GM11168 (cell line): ENCODE results near the gene CASR.

Experiments
- in situ Hi-C: fragments of 300-500 bp; cut with MboI; formaldehyde crosslinking; loops from one replicate; pipeline ENCODE4 v1.12.0; 2022; ENCODE audit warnings: low sequenced_read_pairs; ENCODE audit not compliant: unreplicated experiment

The CASR gene

DNA sequence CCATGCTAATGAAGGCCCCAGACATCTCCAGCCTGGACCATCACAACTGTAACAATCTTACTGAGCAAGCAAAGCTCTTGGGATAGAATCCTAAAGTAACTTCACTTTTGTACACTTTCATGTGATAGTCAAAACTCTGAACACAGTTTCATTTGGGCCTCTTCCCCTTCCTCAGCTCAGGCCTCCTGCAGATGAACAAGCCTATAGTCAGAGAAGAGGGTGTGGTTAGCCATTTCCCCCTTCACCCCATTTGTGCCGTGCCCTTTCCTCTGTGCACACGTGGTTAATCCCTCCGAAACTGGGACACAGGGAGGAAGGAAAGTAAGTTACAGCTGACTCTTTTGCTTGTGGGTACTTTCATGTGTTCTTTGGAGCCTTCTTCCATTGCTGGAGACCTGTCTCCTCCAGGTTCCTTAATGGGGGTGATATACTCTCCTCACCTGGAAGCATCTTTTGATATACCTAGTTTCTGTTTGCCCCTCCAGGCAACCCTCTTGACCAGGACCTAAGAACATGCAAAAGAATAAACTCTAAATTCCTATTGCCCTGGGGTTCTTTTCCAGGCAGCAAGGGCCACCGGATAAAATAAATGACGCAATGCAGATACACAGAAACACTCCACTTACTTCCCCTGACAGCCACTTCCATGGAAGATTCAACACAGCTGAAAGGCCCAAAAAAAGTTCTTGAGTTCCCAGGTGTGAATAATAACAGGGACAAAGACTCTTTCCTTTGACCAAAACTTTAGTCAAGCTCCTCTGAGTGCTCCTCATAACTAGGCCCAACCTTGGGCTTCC, 112.0 kb downstream of the CASR start:
- in situ Hi-C loops = no loop called here

DNA sequence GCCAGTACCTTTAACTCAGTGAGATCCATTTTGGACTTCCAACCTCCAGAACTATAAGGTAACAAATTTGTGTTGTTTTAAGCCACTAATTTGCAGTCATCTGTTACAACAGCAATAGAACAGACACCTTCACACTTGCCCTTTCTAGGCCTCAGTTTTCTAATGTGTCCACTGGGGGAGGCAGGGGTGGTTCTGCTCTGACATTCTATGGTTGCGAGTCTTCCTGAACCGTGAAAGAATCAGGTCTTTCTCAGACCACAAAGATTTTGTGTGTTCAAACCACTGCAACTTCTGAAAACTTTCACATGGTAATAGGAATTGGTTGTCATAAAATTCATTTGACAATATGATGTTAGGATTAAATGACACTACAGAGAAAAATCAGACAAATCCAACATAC, 114.8 kb downstream of the CASR start:
- in situ Hi-C loops = no loop called here

DNA sequence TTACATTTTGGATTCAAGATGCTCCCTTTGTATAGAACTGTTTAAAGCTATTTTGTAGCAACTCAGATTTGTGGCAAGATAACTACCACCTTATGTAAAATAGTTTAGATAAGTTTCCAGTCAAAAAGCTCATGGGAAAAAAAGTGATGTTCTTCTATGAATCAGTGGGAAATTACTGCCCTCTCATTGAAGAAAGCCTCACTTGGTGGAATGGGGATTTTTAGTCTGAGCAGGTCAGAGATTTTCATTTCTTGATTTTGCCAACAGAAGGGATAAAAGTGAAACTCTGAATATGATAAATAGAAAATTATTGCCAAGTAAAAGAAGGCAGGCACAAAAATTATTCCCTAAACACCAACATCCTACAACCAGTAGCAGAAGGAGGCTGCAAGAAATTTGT, 115.7 kb downstream of the CASR start:
- in situ Hi-C loops = no loop called here

DNA sequence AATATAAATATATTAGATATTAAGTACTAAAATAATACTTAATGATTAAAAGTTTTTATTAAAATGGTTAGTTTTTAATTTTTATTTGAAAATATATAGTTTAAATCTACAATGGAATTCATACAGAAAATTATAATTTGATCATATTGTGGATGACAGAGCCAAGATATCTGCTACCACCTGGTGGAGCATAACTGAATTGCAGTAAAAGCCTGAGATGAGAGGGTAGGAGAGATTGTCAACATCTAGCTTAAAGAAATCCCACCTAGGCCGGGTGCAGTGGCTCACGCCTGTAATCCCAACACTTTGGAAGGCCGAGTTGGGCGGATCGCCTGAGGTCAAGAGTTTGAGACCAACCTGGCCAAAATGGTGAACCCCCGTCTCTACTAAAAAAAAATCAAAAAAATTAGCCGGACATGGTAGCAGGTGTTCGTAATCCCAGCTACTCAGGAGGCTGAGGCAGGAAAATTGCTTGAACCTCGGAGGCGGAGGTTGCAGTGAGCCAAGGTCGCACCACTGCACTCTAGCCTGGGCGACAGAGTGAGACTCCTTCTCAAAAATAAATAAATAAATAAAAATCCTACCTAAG, 116.5 kb downstream of the CASR start:
- in situ Hi-C loops = no loop called here

DNA sequence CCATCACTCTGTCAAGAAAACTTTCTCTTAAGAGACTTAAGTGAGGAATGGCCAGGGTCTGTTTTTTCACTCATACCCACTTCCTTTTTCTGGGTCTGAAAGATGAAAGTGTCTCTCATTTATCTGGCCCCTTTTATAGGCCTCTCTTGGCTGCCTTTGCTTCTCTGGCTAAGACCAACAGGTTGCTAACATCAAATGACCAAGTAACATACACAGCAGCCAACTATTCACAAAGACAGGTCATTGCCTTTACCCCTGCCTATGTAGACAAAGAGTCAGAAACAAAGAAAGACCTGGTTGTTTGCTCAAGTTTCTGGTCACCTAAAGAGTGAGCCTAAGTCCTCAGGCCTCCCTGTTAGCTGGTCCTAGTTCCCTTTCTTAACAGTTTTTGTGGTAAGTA, 117.6 kb downstream of the CASR start:
- in situ Hi-C loops = no loop called here

DNA sequence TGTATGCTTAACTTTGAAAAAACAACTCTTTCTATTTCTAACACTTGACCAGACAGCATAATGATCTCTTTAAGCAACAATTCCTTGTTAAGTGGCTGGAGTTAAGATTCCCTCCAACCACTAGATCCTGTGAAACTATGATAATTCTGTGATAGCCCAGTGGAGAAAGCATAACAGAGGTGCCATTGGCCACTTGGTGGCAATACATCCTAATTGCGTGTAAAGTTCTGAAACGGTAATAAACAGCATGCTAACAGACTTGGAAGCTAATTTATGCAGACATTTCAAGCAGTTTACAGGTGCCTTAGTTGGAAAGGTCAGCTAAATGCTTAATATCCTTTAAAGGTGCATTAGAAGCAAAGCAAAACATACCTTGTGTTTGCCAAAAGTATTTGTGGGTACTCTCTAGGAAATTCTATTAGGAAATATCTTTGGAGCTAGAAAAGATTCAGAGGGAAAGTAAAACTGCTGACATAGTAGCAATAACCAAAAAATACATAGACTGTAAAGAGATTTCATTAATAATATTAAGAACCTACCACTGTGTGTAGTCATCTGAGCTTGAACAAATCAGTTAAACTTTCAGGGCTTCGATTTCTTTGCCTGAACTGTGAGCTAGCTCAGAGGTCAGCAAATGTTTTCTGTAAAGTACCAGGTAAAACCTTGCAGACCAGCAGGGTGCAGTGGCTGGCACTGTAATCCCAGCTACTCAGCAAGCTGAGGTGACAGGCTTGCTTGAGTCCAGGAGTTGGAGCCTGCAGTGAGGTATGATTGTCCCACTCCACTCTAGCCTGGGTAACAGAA, 122.6 kb downstream of the CASR start:
- in situ Hi-C loops = no loop called here

DNA sequence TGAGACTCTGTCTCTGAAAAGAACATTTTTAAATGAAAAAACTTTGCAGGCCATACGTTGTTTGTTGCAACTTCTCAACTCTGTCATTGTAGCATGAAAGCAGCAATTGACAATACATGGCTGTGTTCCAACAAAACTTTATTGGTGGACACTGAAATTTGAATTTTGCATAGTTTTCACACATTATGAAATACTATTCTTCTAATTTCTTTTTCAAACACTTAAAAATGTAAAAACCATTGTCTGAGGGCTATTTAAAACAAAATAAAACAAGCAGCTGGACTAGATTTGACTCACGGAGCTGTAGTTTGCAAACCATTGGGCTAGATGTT, 123.1 kb downstream of the CASR start:
- in situ Hi-C loops = no loop called here

DNA sequence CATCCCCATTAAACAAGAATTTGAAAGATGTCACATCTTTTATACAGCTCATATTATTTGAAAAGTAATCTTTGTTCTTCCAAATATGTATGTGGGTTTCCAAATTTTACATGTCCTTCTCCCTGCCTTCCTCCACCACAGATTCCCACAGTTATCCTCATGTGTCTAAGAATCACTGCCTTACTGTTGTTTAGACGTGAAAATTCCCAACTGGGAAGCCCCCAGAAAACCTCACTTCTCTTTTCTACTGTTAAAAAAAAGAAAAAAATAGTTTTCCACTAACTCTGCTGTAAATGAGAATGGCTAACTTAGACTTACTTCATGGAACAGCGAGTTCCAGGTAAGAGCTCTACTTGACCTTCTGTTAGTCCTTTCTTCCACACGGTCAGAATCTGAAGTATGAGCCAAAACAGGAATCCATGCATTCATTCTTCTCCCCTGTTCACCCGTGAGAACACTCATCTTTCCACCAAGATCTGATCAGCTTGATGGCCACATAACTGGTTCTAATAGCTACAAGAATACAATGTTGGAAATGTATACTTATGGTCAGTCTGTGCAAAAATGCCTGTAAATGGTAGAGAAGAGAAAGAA, 123.7 kb downstream of the CASR start:
- in situ Hi-C loops = no loop called here

DNA sequence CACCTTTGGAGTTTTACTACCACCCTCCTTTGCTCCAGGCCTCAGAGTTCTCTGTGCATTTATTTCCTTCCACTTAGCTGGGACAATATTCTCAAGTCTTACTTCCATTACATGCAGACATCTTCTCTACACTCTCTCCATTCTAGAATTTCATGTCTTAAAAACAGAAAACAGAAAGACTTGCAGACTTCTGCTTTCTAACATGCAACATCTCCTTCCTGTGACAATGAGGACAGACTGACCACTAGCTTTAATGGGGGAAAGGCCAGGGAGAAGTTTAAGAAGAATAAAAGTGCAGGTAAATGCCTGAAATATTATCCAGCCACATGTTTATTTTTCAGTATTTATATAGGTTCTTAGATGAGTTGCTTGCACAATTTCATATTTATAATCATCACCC, 124.5 kb downstream of the CASR start:
- in situ Hi-C loops = no loop called here

DNA sequence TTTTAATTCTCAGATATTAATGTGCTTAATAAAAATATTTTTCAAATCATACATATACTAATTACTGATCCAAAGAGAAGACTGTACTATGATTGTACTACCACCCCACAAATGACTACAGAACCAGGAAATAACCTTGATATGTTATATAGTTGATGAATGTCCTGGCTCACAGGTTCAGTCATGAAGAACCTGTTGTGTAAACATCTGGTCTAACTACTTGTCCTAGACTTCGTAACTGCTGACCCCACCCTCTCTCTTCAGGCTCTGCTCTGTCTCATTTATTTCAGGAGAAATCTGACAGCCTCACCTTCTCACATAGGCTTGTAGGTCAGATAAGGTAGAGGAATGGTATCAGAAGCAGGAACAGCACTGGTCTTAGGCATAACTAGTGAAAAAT, 126.9 kb downstream of the CASR start:
- in situ Hi-C loops = no loop called here

DNA sequence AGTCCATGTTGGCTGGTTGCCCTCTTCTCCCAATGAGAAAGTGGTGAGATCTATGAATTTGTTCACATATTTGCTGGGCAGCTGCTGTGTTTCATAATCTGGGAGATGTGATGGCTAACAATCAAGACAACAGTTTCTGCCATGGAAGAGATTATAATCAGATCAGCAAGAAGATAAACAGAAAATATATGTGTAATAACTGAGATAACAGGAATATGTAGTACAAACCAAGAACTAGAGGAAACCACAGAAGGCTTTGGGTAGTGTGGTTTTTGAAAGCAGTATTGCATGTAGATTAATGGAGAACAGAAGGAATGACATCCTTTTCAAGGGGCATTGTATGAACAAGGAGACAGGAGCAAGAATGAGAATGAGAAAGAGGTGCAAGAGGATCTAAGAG, 129.4 kb downstream of the CASR start:
- in situ Hi-C loops = no loop called here

DNA sequence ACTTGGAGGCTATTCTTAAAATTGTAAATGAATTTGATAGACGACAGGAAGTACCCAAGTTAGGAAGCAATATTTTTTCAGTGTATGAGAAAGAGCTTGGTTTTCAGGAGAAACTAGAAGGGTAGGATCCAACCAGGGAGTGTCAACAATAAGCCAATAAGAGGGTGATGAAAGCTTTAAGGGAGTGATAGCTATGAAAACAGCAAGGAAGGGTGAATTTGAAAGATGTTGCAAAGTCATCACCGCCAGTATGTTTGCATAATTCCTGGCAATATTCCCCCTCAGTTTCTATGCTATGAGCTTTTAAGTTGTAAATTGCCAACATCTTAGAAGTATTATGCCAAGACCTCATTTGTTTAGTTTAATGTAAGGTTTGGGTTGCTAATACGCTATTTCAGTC, 129.8 kb downstream of the CASR start:
- in situ Hi-C loops = no loop called here

DNA sequence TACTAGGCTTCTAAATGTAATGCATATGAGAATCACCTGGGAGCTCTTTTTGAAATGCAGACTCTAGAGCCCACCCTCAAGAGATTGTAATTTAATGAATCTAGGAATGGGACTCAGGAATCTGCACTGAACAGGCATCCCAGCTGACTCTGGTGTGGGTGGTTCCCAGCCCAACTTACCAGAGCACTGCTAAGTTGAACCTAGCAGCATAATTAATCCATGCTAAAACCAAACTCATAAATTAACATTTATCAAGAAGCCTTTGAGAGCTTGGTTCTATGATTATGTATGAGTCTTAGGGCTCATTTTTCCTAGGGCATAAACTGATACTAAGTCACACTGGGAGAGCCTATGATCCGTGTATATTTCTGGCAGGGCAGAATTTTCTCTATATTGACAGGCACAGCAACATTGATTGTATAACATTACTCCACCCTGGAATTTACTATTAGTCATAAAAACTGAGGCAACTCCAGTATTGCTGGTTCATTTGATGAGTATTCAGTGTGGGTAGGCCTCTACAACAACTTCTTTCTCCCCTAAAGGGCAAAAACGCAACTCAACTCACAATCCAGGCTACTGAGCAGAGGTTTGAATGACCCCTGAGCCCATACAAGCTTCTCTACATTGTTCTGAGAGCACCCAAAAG, 130.9 kb downstream of the CASR start:
- in situ Hi-C loops = no loop called here

DNA sequence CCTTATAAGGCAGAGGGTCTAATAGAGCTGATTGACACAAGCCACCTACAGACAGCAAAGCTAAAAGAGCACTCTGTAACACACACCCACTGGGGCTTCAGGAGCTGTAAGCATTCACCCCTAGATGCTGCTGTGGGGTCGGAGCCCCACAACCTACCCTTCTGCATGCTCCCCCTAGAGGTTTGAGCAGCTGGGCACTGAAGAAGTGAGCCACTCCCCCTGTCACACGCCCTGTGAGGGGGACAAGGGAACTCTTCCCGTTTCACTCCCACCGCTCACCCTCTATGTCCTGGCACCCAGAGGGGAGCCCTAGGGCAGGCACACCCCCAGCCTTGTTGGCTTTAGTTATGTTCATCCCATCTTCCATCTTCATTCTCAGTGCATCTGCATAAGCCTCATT, 132.2 kb downstream of the CASR start:
- in situ Hi-C loops = no loop called here

DNA sequence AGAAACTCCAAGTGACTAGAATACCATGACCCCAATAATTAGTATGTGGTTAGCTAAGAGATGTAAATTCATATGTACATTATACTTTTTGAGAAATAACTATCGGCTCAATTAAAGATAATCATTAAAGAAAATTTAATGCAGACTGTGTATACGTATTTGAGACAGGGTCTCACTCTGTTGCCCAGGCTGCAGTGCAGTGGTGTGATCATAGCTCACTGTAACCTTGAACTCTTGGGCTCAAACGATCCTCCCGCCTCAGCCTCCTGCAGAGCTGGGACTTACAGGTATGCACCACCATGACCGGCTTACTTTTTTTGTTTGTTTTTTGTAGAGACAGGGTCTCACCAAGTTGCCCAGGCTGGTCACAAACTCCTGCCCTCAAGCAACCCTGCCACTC, 132.9 kb downstream of the CASR start:
- in situ Hi-C loops = no loop called here

DNA sequence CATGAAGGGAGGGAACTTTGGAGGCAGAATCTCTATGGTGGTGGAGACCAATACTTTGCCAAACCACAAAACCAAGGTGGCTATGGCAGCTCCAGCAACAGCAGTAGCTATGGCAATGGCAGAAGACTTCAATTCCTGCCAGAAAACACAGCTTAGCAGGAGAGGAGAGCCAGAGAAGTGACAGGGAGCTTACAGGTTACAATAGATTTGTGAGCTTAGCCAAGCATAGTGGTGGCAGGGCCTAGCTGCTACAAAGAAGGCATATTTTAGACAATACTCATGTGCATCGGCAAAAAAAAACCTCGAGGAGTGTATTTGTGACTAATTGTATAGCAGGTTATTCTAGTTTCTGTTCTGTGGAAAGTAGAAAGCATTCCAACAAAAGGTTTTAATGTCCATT, 135.2 kb downstream of the CASR start:
- in situ Hi-C loops = no loop called here

DNA sequence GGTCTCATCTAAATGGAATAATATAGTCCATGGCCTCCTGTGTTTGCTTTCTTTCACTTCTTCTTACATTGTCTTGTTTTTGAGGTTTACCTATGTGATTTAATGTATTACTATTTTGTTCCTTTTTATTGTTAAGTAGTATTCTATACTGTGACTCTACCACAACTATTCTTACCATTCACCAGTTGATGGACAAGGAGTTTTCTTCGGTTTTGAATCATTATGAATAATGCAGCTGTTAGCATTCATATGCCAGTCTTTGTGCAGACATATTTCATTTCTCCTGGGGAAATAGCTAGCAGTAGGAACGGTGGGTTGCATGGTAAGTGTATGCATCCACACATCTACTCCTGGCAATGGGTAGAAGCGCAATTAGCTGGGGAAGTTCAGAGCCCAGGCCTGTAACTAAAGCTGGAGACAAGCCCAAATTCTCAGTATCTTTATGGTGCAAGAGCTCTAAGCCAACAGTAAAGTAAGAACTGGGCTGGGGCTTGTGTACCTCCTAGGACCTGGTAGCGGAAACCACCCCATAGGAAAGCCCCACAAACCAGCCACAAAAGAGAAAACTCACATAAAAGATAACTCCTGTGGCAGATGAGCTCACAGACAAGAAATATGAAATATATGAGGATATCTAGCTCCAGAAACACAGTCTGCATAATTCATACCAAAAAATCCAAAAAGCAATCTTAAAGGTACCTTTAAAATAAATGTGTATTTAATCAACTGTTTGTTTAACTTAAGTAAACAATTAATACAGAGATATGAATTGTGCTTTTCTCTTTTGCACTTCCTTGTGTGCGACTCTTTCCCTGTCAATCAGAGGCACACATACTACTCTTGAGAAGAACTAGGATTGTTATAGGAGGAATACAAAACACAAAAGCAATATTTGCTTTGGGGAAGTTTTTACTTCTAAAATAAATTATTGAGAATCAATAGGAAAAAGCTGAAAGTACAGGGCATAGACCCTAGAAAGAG, 138.9 kb downstream of the CASR start:
- in situ Hi-C loops = no loop called here

DNA sequence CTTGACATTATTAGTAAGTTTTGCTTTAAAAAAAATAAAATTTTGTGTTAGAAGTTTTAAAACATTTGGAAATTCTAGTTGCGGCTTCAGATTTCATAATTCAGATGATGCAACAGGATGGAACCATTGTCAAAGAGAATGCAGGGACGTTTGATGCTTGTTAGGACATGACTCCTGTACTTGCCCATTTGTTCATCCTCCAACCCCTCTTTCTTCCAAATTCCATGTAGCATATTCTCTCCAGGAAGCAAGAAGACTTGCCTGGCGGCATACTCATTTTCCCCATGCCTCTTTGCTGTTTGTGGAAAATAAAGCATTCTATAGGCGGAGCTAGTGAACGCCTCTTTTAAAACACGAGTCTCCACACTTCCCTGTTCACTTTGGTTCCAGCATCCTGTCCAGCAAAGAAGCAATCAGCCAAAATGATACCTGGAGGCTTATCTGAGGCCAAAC, 141.4 kb downstream of the CASR start, which contains the start of gene CSTA:
Gene CSTA (plus strand): TSS at position 378 of the 453 bp plus-strand sequence. CDS start 45 bp downstream, at position 423.
- in situ Hi-C loops = no loop called here

DNA sequence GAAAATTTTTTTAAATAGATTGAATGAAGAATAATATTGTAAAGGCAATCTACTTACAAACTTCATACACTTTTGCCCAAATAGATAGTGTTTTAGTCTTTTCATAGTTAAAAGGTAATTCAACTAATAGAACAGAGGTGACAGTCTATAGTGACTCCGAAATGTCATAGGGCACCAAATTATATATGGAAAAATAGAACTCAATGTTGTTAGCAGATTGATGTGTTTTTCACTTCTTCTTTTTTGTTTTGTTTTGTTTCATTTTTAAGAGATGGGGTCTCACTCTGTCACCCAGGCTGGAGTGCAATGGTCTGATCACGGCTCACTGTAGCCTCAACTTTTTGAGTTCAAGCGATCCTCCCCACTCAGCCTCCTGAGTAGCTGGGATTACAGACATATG, 142.3 kb downstream of the CASR start:
- in situ Hi-C loops = no loop called here
